ENCODE measurements around the gene SNTB2. TPM values are rescaled to one million over a fixed set of nuclear protein-coding genes. Genes with fewer than 3 reads are reported as not detected.

Gene SNTB2
- total RNA-seq, 1 experiment from 2014 or later, result 20.2 TPM

DNA sequence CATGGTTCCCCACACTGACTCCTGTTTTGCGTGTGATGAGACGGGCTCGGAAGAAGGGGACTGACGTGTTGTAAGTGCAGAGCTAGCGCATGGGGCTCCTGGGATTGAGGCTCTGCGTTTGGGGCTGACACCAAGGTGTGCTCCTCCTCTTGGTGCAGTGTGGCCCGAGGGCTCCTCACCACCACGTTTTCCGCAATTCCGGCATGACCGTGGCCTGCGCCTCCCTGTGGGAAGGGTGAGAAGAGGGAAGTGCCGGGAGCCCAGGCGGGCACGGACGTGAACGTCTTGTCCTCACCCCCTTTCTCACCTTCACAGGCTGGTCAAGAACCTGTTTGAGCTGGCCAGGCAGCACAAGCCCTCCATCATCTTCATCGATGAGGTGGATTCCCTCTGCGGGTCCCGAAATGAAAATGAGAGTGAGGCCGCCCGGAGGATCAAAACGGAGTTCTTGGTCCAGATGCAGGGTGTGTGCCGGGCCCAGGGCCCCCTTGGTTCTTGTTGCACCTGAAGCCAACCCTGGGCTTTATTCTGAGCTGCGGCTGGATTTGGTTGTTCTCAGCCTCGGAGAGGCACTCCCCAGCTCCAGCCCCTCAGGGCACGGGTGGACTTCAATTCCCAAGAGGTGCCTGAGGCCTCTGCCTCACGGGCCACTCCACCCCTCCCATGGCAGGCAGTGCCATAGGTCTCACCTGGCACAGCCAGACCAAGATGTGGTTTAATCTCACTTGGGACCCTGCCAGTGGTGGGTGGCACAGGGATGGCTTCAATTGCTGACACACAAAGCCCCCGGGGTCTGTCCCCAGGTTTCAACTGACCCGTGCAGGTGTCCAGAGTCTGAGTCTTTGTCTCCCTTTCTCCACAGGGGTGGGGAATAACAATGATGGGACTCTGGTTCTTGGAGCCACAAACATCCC lies 133.1 kb downstream of the SNTB2 start:
- DNase-seq, result no peak
- Histone ChIP-seq H4K8ac (replicated peaks; ENCODE audit: insufficient read length, low read depth, low read length) (no peak overlapping the region), H3K23me2 (ENCODE audit: insufficient read length, low read depth, low read length, poor library complexity, severe bottlenecking) (no peaks in the 10 kb centered on the region), H2AK5ac (ENCODE audit: insufficient read length, low read length) (no peak overlapping the region), H2BK12ac (ENCODE audit: insufficient read length, low read depth, low read length) (no peak overlapping the region), H3K18ac (ENCODE audit: insufficient read length, low read depth, low read length) (no peak overlapping the region), H2BK5ac (ENCODE audit: insufficient read length, low read length) (no peak overlapping the region), H3K79me2 (ENCODE audit: insufficient read depth, low read length) (no peaks in the 10 kb centered on the region), H3K27ac (ENCODE audit: insufficient read length, low read depth, low read length) (no peak overlapping the region), H3K9ac (ENCODE audit: extremely low read depth, insufficient read length, low read length) (no peak overlapping the region), H3T11ph (ENCODE audit: low read length) (no peak overlapping the region), H3K4ac (ENCODE audit: low read depth, low read length) (no peak overlapping the region), H2BK120ac (ENCODE audit: low read depth, low read length, poor library complexity, severe bottlenecking) (no peak overlapping the region), H3K56ac (ENCODE audit: insufficient read length, low read depth, low read length) (no peak overlapping the region), H3K23ac (ENCODE audit: insufficient read length, low read depth, low read length) (no peak overlapping the region), H3K14ac (ENCODE audit: insufficient read depth, low read length) (no peak overlapping the region), H4K91ac (ENCODE audit: insufficient read length, low read depth, low read length) (no peak overlapping the region), H2BK20ac (ENCODE audit: low read depth, low read length, poor library complexity, severe bottlenecking) (no peak overlapping the region), H4K20me1 (ENCODE audit: control insufficient read depth, insufficient read depth, insufficient read length) (no peaks in the 10 kb centered on the region), H3K79me1 (ENCODE audit: insufficient read depth, low read depth, low read length, poor library complexity, severe bottlenecking) (no peaks in the 10 kb centered on the region), H3K4me2 (ENCODE audit: insufficient read depth, insufficient read length, low read length) (no peak overlapping the region), H2AFZ (ENCODE audit: low read length) (no peak overlapping the region), H3K27me3 (ENCODE audit: insufficient read depth, low read length) (no peaks in the 10 kb centered on the region), H2BK15ac (ENCODE audit: low read depth, low read length) (no peak overlapping the region), H3K9me3 (ENCODE audit: control insufficient read depth, low read depth, low read length) (no peaks in the 10 kb centered on the region), H4K5ac (ENCODE audit: insufficient read length, low read depth, low read length) (no peak overlapping the region), H3K4me1 (ENCODE audit: insufficient read depth, low read length) (no peaks in the 10 kb centered on the region)
- no CpG with 5 or more reads among the region's 30 CpGs for WGBS (ENCODE audit: extremely low coverage, insufficient read length, low lambda C conversion rate)
- Mint-ChIP-seq H3K27me3 (ENCODE audit: low read depth) (no peaks in the 10 kb centered on the region), H3K4me3 (no peak overlapping the region), H3K4me1 (no peaks in the 10 kb centered on the region), H3K36me3 (ENCODE audit: insufficient read depth in 1 of 3, low read depth in 3 of 3) (peaks cover 44 to 92% (median 82%) of the 10 kb centered on the region in 3 experiments), H3K9me3 (no peaks in the 10 kb centered on the region), H3K27ac (0 out of 7 replicates have a peak overlapping the region, but pooled peaks of 1 of the 3 experiments have one; percentile 50)
- TF ChIP-seq, protein P1, sequence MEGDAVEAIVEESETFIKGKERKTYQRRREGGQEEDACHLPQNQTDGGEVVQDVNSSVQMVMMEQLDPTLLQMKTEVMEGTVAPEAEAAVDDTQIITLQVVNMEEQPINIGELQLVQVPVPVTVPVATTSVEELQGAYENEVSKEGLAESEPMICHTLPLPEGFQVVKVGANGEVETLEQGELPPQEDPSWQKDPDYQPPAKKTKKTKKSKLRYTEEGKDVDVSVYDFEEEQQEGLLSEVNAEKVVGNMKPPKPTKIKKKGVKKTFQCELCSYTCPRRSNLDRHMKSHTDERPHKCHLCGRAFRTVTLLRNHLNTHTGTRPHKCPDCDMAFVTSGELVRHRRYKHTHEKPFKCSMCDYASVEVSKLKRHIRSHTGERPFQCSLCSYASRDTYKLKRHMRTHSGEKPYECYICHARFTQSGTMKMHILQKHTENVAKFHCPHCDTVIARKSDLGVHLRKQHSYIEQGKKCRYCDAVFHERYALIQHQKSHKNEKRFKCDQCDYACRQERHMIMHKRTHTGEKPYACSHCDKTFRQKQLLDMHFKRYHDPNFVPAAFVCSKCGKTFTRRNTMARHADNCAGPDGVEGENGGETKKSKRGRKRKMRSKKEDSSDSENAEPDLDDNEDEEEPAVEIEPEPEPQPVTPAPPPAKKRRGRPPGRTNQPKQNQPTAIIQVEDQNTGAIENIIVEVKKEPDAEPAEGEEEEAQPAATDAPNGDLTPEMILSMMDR (conservative IDR thresholded peaks at IDR 0.05), result no peak
